GM12892 (cell line): ENCODE measurements around the gene NINJ2.

ENCODE experiments used
- POLR2AphosphoS5 ChIP-seq: IDR thresholded peaks from 2 replicates; pipeline ENCODE4 v1.6.1; 2011; ENCODE audit warnings: low read depth, low read length, control low read depth
- TAF1 ChIP-seq: IDR thresholded peaks from 2 replicates; pipeline ENCODE4 v1.6.1; 2011; ENCODE audit warnings: low read depth, mild to moderate bottlenecking, control low read depth, low read length, borderline replicate concordance

DNA sequence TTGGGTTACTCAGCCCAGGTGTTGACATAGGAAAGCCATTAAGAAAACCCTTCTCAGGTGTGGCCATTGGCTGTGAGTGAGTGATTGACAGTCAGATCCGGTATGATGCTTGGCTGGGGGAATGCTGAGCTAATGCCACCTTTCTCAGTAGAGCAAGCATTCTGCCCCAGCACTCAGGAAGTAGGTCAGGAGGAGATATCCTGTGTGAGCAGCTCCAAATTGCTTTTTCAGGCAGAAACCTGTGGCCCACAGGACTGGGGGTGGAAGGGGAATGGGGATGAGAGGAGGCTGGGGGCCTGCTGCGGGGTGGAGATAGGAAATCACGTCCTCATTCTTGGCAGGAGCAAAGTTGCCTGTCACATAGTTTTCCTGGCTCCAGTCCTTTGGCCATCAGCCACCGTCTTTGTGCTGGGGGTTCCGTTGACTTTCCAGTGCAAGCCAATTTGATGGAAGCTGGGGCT, 55.7 kb downstream of the NINJ2 start:
- no peak for TF ChIP-seq TAF1
- no peak for TF ChIP-seq POLR2AphosphoS5
